HG02763 (cell line): ENCODE measurements around the gene SLC35G3.
"Not testable (repeated sequence)": the region's sequence is repeated elsewhere in the genome, so short reads cannot be mapped to it uniquely, and the experiment has no call there.

Source experiments
- ATAC-seq: cut with Tn5 transposase; IDR thresholded peaks from one replicate; pipeline ENCODE4 v1.9.1; 2021; ENCODE audit warnings: mild to moderate bottlenecking, moderate library complexity; ENCODE audit not compliant: unreplicated experiment

The SLC35G3 gene

GRCh38 chr17:35212668-35213067, 18.5 kb upstream of the SLC35G3 start:
- ATAC-seq, result no peak

GRCh38 chr17:35210741-35211140, 16.5 kb upstream of the SLC35G3 start:
- no peak for ATAC-seq

- ATAC-seq, result not testable (repeated sequence)
Measured at GRCh38 chr17:35202582-35202981, 8.4 kb upstream of the SLC35G3 start.

GRCh38 chr17:35195062-35195461, 869 bp upstream of the SLC35G3 start:
- ATAC-seq, result not testable (repeated sequence)

- ATAC-seq, result no peak
Measured at GRCh38 chr17:35192708-35193107, 1.5 kb downstream of the SLC35G3 start.

GRCh38 chr17:35191001-35191695, 3.0 kb downstream of the SLC35G3 start:
- ATAC-seq, result no peak

- ATAC-seq, result no peak
Measured at GRCh38 chr17:35189291-35189690, 4.9 kb downstream of the SLC35G3 start.

- ATAC-seq, result no peak
Measured at GRCh38 chr17:35188111-35188510, 6.1 kb downstream of the SLC35G3 start.

GRCh38 chr17:35187481-35187880, 6.7 kb downstream of the SLC35G3 start:
- no peak for ATAC-seq

- ATAC-seq, result no peak
Measured at GRCh38 chr17:35185849-35186248, 8.3 kb downstream of the SLC35G3 start.

- no peak for ATAC-seq
Measured at GRCh38 chr17:35184274-35184673, 9.9 kb downstream of the SLC35G3 start.

- ATAC-seq, result no peak
Measured at GRCh38 chr17:35183332-35183731, 10.9 kb downstream of the SLC35G3 start.

GRCh38 chr17:35179379-35179778, 14.8 kb downstream of the SLC35G3 start:
- ATAC-seq, result not testable (repeated sequence)

- no peak for ATAC-seq
Measured at GRCh38 chr17:35176897-35177296, 17.3 kb downstream of the SLC35G3 start.

- ATAC-seq, result no peak
Measured at GRCh38 chr17:35175638-35176415, 18.4 kb downstream of the SLC35G3 start.

GRCh38 chr17:35174835-35175334, 19.3 kb downstream of the SLC35G3 start:
- ATAC-seq, result no peak

GRCh38 chr17:35172321-35172720, 21.9 kb downstream of the SLC35G3 start:
- ATAC-seq, result not testable (repeated sequence)

- ATAC-seq, result no peak
Measured at GRCh38 chr17:35171834-35172233, 22.4 kb downstream of the SLC35G3 start.

- no peak for ATAC-seq
Measured at GRCh38 chr17:35170968-35171771, 23.0 kb downstream of the SLC35G3 start.

- no peak for ATAC-seq
Measured at GRCh38 chr17:35169835-35170363, 24.3 kb downstream of the SLC35G3 start.

GRCh38 chr17:35167666-35168065, 26.5 kb downstream of the SLC35G3 start:
- ATAC-seq, result no peak
